Dermis microvascular lymphatic vessel endothelial cell (primary cell): ENCODE results near the gene ADAT2. TPM values are rescaled to one million over a fixed set of nuclear protein-coding genes. Genes with fewer than 3 reads are reported as not detected.
"Not testable (repeated sequence)": the region's sequence is repeated elsewhere in the genome, so short reads cannot be mapped to it uniquely, and the experiment has no call there.

ENCODE experiments used
- DNase-seq, 2 donors: peaks; one replicate each; pipeline versions ENCODE4 v3.0.0 to v3.0.0-alpha.2; 2010; ENCODE audit warnings: low read depth in 2 of 2
- total RNA-seq: library from RNA; depleted of rRNA; stranded (reverse); fragments of >200 nt; gene quantifications from 2 replicates; pipeline ENCODE4 v1.2.1, GENCODE V29; 2014

Gene ADAT2
- total RNA-seq, result 2.2 and 3.7 TPM in 2 replicates

GRCh38 chr6:143450453-143451371, at the start of gene ADAT2, which contains the start of gene PEX3:
Gene ADAT2 (minus strand): TSS chr6:143450695. CDS start chr6:143450658, 37 bp downstream.
Gene PEX3 (plus strand): TSS chr6:143450805. CDS start chr6:143451043, 238 bp downstream.
- DNase-seq, result peak; percentile 84 to 95

GRCh38 chr6:143498428-143498827, 47.9 kb upstream of the ADAT2 start:
- no peak for DNase-seq

- no peak for DNase-seq
Measured at GRCh38 chr6:143496974-143497373, 46.5 kb upstream of the ADAT2 start.

- no peak for DNase-seq
Measured at GRCh38 chr6:143490775-143491174, 40.3 kb upstream of the ADAT2 start.

- no peak for DNase-seq
Measured at GRCh38 chr6:143490244-143490643, 39.7 kb upstream of the ADAT2 start.

- no peak for DNase-seq
Measured at GRCh38 chr6:143486752-143487151, 36.3 kb upstream of the ADAT2 start.

- DNase-seq, result no peak
Measured at GRCh38 chr6:143485967-143486366, 35.5 kb upstream of the ADAT2 start.

GRCh38 chr6:143482593-143482992, 32.1 kb upstream of the ADAT2 start:
- no peak for DNase-seq

GRCh38 chr6:143478479-143479062, 28.1 kb upstream of the ADAT2 start:
- DNase-seq, result no peak

GRCh38 chr6:143476545-143476944, 26.1 kb upstream of the ADAT2 start:
- DNase-seq, result no peak

GRCh38 chr6:143471822-143472221, 21.3 kb upstream of the ADAT2 start:
- DNase-seq, result no peak

GRCh38 chr6:143468823-143469222, 18.3 kb upstream of the ADAT2 start:
- DNase-seq, result not testable (repeated sequence)

- no peak for DNase-seq
Measured at GRCh38 chr6:143468026-143468425, 17.5 kb upstream of the ADAT2 start.

- no peak for DNase-seq
Measured at GRCh38 chr6:143465546-143465945, 15.1 kb upstream of the ADAT2 start.

GRCh38 chr6:143457563-143458359, 7.3 kb upstream of the ADAT2 start:
- DNase-seq, result peak in 1 of 2 donors; percentile 1

- DNase-seq, result no peak
Measured at GRCh38 chr6:143451531-143451930, 1.0 kb upstream of the ADAT2 start.

GRCh38 chr6:143449714-143450452, 612 bp downstream of the ADAT2 start:
- peak; percentile 42 to 55 for DNase-seq

- no peak for DNase-seq
Measured at GRCh38 chr6:143449082-143449713, 1.3 kb downstream of the ADAT2 start.

GRCh38 chr6:143447865-143448264, 2.6 kb downstream of the ADAT2 start:
- not testable (repeated sequence) for DNase-seq

GRCh38 chr6:143443096-143443495, 7.4 kb downstream of the ADAT2 start:
- no peak for DNase-seq
